BJ (cell line): Measurements from ENCODE around the gene MTR. TPM values are rescaled to one million over a fixed set of nuclear protein-coding genes. Genes with fewer than 3 reads are reported as not detected.
A peak's percentile ranks its signal among the peaks of the same experiment; 100 is the strongest.

Source experiments
- CTCF ChIA-PET: fragments of 350-600 bp; formaldehyde crosslinking; extraction: SDS; loops from one replicate; lab custom pipeline; 2021; ENCODE audit warnings: antibody characterized with exemption, inconsistent platforms; lab: Yijun Ruan, JAX
- POLR2A ChIA-PET: fragments of 300-600 bp; sonication (Branson Sonifier 250); formaldehyde crosslinking; extraction: SDS; loops from one replicate; lab custom pipeline; 2021; ENCODE audit warnings: antibody characterized with exemption; lab: Charles Lee
- DNase-seq: peaks from one replicate; pipeline ENCODE4 v3.0.0-alpha.2; 2011; ENCODE audit warnings: low read depth
- H3K27me3 ChIP-seq: 2 replicates; pipeline ENCODE4 v1.6.0; 2011; ENCODE audit warnings: low read length; ENCODE audit not compliant: control insufficient read depth, insufficient read depth
- H3K36me3 ChIP-seq: 2 replicates; pipeline ENCODE4 v1.5.1; 2011; ENCODE audit warnings: low read length; ENCODE audit not compliant: control insufficient read depth, insufficient read depth
- H3K4me3 ChIP-seq: 2 replicates; pipeline ENCODE4 v1.5.1; 2011; ENCODE audit warnings: low read depth, mild to moderate bottlenecking, control low read depth, low read length
- polyA plus RNA-seq: library from polyadenylated mRNA; depleted of rRNA; stranded (reverse); fragments of >200 nt; gene quantifications from 2 replicates; pipeline ENCODE4 v1.2.3, GENCODE V29; 2011
- TF ChIP-seq, protein P1 (sequence below): IDR thresholded peaks from 2 replicates; pipeline ENCODE4 v1.5.1; 2011; ENCODE audit warnings: low read depth, mild to moderate bottlenecking, control low read depth, inconsistent platforms, low read length, moderate library complexity; ENCODE audit not compliant: insufficient read depth

The MTR gene
- polyA plus RNA-seq, 1 experiment, result 5.3 TPM

DNA sequence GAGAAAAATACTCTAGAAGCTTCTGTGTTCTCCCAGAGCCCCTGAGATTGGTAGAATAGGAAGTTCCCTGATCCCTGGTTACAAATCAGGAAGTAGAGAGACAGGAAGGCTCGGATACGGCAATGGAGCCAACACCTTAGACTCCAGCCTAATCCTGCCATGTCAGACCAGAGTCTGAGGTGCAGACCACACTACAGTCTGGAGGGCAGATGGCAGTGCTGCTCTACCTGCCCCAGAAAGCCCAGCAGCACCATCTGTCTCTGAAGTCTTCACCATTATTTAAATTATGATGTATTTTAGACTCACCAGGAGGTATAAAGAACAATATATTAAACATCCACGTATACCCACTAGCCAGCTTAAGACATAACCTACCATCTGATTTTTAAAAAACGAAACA lies 93.0 kb downstream of the MTR start:
- CTCF ChIA-PET, result no interaction called here
- POLR2A ChIA-PET, result no interaction called here
- TF ChIP-seq, protein P1, sequence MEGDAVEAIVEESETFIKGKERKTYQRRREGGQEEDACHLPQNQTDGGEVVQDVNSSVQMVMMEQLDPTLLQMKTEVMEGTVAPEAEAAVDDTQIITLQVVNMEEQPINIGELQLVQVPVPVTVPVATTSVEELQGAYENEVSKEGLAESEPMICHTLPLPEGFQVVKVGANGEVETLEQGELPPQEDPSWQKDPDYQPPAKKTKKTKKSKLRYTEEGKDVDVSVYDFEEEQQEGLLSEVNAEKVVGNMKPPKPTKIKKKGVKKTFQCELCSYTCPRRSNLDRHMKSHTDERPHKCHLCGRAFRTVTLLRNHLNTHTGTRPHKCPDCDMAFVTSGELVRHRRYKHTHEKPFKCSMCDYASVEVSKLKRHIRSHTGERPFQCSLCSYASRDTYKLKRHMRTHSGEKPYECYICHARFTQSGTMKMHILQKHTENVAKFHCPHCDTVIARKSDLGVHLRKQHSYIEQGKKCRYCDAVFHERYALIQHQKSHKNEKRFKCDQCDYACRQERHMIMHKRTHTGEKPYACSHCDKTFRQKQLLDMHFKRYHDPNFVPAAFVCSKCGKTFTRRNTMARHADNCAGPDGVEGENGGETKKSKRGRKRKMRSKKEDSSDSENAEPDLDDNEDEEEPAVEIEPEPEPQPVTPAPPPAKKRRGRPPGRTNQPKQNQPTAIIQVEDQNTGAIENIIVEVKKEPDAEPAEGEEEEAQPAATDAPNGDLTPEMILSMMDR, result no peak

DNA sequence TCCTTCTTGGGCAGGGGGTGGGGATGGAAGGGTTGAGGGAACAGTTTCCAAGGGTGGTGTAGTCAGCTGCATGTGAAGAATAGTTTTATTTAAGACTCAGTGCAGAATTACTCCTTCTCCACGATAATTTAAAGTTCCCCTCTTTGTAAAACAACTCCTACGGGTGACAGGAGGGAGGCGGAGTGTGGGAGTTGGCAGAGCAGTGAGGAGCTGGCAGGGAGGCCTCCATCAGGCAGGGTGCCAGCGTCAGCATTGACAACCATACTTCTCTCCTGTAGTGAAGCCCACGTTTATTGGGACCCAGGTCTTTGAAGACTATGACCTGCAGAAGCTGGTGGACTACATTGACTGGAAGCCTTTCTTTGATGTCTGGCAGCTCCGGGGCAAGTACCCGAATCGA lies 93.8 kb downstream of the MTR start:
- Histone ChIP-seq H3K4me3 (no peak overlapping the region), H3K27me3 (no peaks in the 10 kb centered on the region), H3K36me3 (peaks cover 5% of the 10 kb centered on the region; the same call in 1 of the 2 replicates)
- ChIA-PET CTCF (no interaction called here), POLR2A (no interaction called here)
- TF ChIP-seq, protein P1, result no peak
- DNase-seq, result no peak

More for the DNA sequence above, 93.0 kb downstream of the MTR start:
- H3K4me3 ChIP-seq, result no peak overlapping the region
- H3K36me3 ChIP-seq, result peaks cover 5% of the 10 kb centered on the region; the same call in 1 of the 2 replicates
- H3K27me3 ChIP-seq, result no peaks in the 10 kb centered on the region
- DNase-seq, result no peak

DNA sequence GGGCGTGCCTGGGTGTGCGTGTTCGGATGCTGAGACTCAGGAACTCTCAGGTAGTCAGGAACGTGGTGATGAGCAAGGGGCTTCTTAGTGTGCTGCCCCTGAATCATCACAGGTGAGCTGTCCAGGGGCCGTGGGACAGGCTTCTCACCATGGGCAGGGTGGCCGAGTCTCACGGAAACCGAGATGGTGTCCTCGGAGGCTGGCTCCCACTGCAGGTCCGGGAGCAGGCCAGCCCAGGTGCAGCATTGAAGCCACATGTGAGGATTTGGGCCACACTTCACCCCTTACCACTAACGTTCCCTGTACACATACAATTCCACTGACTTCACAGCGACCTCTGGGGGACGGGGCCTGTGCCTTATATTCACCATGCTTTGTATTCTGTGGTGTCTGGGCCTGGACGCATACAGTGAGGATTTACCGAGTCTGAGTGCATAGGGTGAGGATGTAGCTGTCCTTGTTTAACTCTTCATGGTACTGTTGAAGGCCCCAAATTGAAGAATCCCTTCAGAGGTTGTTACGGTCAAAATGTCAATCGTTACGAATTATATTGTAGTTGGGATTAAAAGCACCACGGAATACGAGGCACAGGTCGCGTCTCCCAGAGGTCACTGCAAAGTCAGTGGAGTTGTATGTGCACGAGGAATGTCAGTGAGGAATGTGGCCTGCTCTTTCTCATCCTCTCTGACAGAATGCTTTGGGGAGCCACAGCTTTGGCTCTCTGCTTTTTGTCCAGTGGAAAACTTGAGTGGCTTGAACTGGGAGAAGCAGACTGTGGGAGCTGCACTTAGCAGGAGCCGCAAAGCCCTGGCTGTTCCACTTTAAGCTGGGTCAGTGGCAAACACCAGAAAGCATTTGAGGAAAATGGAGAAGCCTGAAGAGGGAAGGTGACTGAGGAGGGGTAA lies 95.3 kb downstream of the MTR start:
- CTCF ChIA-PET, result interaction anchor here (1.2 kb wide), 1 partner anchor 132 kb away, joined by 3 read pairs; no protein-coding TSS in a partner anchor
- TF ChIP-seq, protein P1, result no peak
- Histone ChIP-seq H3K27me3 (no peaks in the 10 kb centered on the region), H3K36me3 (peaks cover 9% of the 10 kb centered on the region), H3K4me3 (no peak overlapping the region)
- DNase-seq, result no peak
- POLR2A ChIA-PET, result no interaction called here

DNA sequence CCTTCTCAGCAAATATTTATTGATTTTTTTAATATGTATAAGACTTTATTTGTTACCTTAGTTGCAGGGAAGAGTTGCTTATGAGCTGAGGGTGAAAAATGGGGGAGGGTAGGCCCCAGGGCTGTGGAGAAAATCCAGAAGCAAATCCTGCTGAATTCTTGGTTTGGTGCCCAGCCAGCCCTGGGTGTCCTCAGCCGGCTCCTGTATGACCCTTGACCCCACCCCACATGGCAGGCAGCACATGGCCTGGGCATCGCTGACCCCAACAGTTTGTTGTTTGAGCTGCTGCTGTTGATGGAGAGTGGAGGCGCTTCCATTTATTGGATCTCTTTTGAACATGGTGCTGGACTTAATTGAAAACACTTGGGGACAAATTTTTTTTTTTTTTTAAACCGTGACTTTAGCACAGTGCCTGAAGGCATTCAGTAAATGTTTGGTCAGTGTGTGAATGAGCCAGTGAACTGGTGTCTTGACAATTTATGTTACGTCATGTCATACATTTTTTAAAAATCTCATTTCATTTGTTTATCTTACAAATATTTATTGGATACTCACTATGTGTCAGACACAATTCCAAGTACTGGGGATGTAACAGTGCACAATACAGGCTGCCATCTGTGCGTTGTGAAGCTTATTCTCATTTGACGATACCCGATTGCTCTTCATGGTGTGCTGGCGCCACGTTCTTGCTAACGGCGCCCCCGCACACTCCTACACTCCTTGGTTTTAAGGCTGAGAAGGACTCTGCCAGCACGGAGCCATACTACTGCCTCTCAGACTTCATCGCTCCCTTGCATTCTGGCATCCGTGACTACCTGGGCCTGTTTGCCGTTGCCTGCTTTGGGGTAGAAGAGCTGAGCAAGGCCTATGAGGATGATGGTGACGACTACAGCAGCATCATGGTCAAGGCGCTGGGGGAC lies 98.8 kb downstream of the MTR start:
- TF ChIP-seq, protein P1, result no peak
- peak; percentile 82 for DNase-seq
- H3K27me3 ChIP-seq, result no peaks in the 10 kb centered on the region
- H3K36me3 ChIP-seq, result peaks cover 11% of the 10 kb centered on the region
- CTCF ChIA-PET, result interaction anchor here (0.7 to 2.0 kb wide), 5 partner anchors 25 to 815 kb away, joined by 3 to 12 read pairs (median 6); no protein-coding TSS in a partner anchor
- H3K4me3 ChIP-seq, result no peak overlapping the region
- POLR2A ChIA-PET, result no interaction called here
